Adrenal gland (tissue), 5 donors: Measurements from ENCODE around the gene YARS1.

Experiments used
- CTCF ChIP-seq, 6 experiments: fragments of 450-650 bp in 4 of 6; fragments of 200-600 bp in 2 of 6; sonication (generic) in 1 of 6; IDR thresholded peaks; 1 replicate in 5 of 6; 2 replicates in 1 of 6; pipeline versions ENCODE4 v1.5.1 to v1.8.0; 2016 to 2021; ENCODE audit warnings: antibody characterized with exemption in 6 of 6, mild to moderate bottlenecking in 2 of 6, moderate library complexity in 1 of 6
- POLR2A ChIP-seq, 2 donors: fragments of 450-650 bp; IDR thresholded peaks; one replicate each; pipeline ENCODE4 v1.6.1; 2017; ENCODE audit warnings: antibody characterized with exemption in 2 of 2, mild to moderate bottlenecking in 2 of 2, moderate library complexity in 1 of 2
- donor health status: DM: no; HTN: no; CAD: no.

- TF ChIP-seq POLR2A (IDR thresholded peaks at IDR 0.05), result no peak
- TF ChIP-seq CTCF (IDR thresholded peaks at IDR 0.05), result no peak
Measured at GRCh38 chr1:32761936-32762335, 55.2 kb downstream of the YARS1 start.
